H1 (cell line): Measurements from ENCODE around the gene PREX1. TPM values are rescaled to one million over a fixed set of nuclear protein-coding genes. Genes with fewer than 3 reads are reported as not detected.

Experiments used
- CTCF ChIA-PET: fragments of 300-600 bp; sonication (Branson Sonifier 250); formaldehyde crosslinking; loops from one replicate; lab custom pipeline; 2021; ENCODE audit not compliant: partially characterized antibody; lab: Charles Lee
- POLR2A ChIA-PET: fragments of 300-600 bp; sonication (Branson Sonifier 250); formaldehyde crosslinking; loops from one replicate; lab custom pipeline; 2021; ENCODE audit warnings: inconsistent platforms; ENCODE audit not compliant: partially characterized antibody; lab: Charles Lee
- DNase-seq, 2 experiments: peaks; one replicate each; pipeline versions ENCODE4 v3.0.0 to v3.0.0-alpha.2; 2010 to 2022; ENCODE audit warnings: low spot score in 2 of 2, low read depth in 1 of 2, mixed read lengths in 1 of 2
- FAIRE-seq: peaks from 2 replicates; lab custom pipeline; 2011; peaks lifted over from hg19 to GRCh38; lab: Jason Lieb, UNC
- H2AFZ ChIP-seq: 2 replicates; pipeline ENCODE4 v1.8.1; 2012; ENCODE audit warnings: low read length, inconsistent platforms
- H2AK5ac ChIP-seq: 2 replicates; pipeline ENCODE4 v1.6.1; 2013; ENCODE audit warnings: low read depth, low read length
- H2BK120ac ChIP-seq: replicated peaks from 2 replicates; pipeline ENCODE3; 2013; ENCODE audit warnings: low read depth, low read length, inconsistent platforms
- H2BK12ac ChIP-seq: 2 replicates; pipeline ENCODE4 v1.6.1; 2013; ENCODE audit warnings: low read depth, low read length
- H2BK15ac ChIP-seq: 2 replicates; pipeline ENCODE4 v1.6.1; 2013; ENCODE audit warnings: low read length
- H2BK20ac ChIP-seq: 2 replicates; pipeline ENCODE4 v1.6.1; 2013; ENCODE audit warnings: low read length
- H2BK5ac ChIP-seq: 2 replicates; pipeline ENCODE4 v1.6.1; 2013; ENCODE audit warnings: low read depth, low read length
- H3K14ac ChIP-seq: 2 replicates; pipeline ENCODE4 v1.6.1; 2013; ENCODE audit warnings: inconsistent platforms; ENCODE audit not compliant: insufficient read length
- H3K18ac ChIP-seq: 2 replicates; pipeline ENCODE4 v1.6.1; 2013; ENCODE audit warnings: low read length; ENCODE audit errors: extremely low read depth
- H3K23ac ChIP-seq: 2 replicates; pipeline ENCODE4 v1.6.1; 2013; ENCODE audit warnings: inconsistent platforms; ENCODE audit not compliant: insufficient read length
- H3K23me2 ChIP-seq: 2 replicates; pipeline ENCODE4 v1.6.1; 2013; ENCODE audit warnings: low read depth, low read length
- H3K27ac ChIP-seq: 2 replicates; pipeline ENCODE4 v1.6.1; 2011; ENCODE audit warnings: low read depth, low read length, inconsistent platforms
- H3K27me3 ChIP-seq, 4 experiments: replicated peaks in 1 of 4; 1 replicate in 1 of 4; 2 replicates in 3 of 4; pipeline versions ENCODE4 v1.6.1 to v1.8.1; 2011 to 2013; ENCODE audit warnings: low read length in 3 of 4, mild to moderate bottlenecking in 3 of 4, inconsistent platforms in 2 of 4, mixed read lengths in 2 of 4, moderate library complexity in 1 of 4; ENCODE audit not compliant: control insufficient read depth in 3 of 4, insufficient read depth in 3 of 4; ENCODE audit errors: extremely low read depth in 1 of 4
- H3K36me3 ChIP-seq, 4 experiments: 2 replicates each; pipeline versions ENCODE4 v1.6.1 to v1.8.1; 2011 to 2013; ENCODE audit warnings: mild to moderate bottlenecking in 4 of 4, low read length in 3 of 4, moderate library complexity in 2 of 4, control low read depth in 1 of 4, inconsistent platforms in 1 of 4; ENCODE audit not compliant: insufficient read depth in 4 of 4, control insufficient read depth in 2 of 4
- H3K4ac ChIP-seq: replicated peaks from 2 replicates; pipeline ENCODE3; 2013; ENCODE audit warnings: low read length, low read depth, mixed read lengths, inconsistent platforms; ENCODE audit not compliant: insufficient read length
- H3K4me1 ChIP-seq, 4 experiments: replicated peaks in 1 of 4; 1 replicate in 1 of 4; 2 replicates in 3 of 4; pipeline versions ENCODE4 v1.6.1 to v1.8.1; 2011 to 2013; ENCODE audit warnings: low read length in 3 of 4, inconsistent platforms in 2 of 4, mixed read lengths in 1 of 4; ENCODE audit not compliant: insufficient read depth in 4 of 4, control insufficient read depth in 3 of 4
- H3K4me2 ChIP-seq, 2 experiments: 2 replicates each; pipeline versions ENCODE4 v1.6.1 to v1.8.1; 2011 to 2013; ENCODE audit warnings: low read depth in 2 of 2, low read length in 2 of 2, control low read depth in 1 of 2, inconsistent platforms in 1 of 2, mild to moderate bottlenecking in 1 of 2; ENCODE audit not compliant: insufficient read depth in 1 of 2
- H3K4me3 ChIP-seq, 4 experiments: fragments of 200-600, 300-600 bp in 1 of 4; sonication (generic), shearing (Covaris generic), sonication (Bioruptor Twin) in 1 of 4; 2 replicates each; pipeline versions ENCODE4 v1.5.1 to v1.8.1; 2011 to 2016; ENCODE audit warnings: low read length in 4 of 4, low read depth in 3 of 4, control low read depth in 2 of 4, inconsistent platforms in 2 of 4, mild to moderate bottlenecking in 2 of 4, mixed read lengths in 1 of 4, moderate library complexity in 1 of 4; ENCODE audit not compliant: insufficient read depth in 2 of 4; ENCODE audit errors: extremely low read depth in 1 of 4
- H3K56ac ChIP-seq: replicated peaks from 2 replicates; pipeline ENCODE3; 2013; ENCODE audit warnings: low read depth, mild to moderate bottlenecking, mixed read lengths, low read length, inconsistent platforms; ENCODE audit not compliant: insufficient read length
- H3K79me1 ChIP-seq: 2 replicates; pipeline ENCODE4 v1.6.1; 2013; ENCODE audit warnings: low read depth, low read length, control low read depth
- H3K79me2 ChIP-seq, 2 experiments: 2 replicates each; pipeline versions ENCODE4 v1.6.1 to v1.8.1; 2012 to 2013; ENCODE audit warnings: low read length in 2 of 2, mild to moderate bottlenecking in 2 of 2, inconsistent platforms in 1 of 2; ENCODE audit not compliant: insufficient read depth in 2 of 2, control insufficient read depth in 1 of 2
- H3K9ac ChIP-seq, 4 experiments: replicated peaks in 1 of 4; 1 replicate in 1 of 4; 2 replicates in 3 of 4; pipeline versions ENCODE4 v1.6.1 to v1.8.1; 2011 to 2013; ENCODE audit warnings: low read depth in 3 of 4, low read length in 3 of 4, control low read depth in 2 of 4, mild to moderate bottlenecking in 2 of 4, moderate library complexity in 2 of 4, inconsistent platforms in 1 of 4; ENCODE audit errors: extremely low read depth in 1 of 4
- H3K9me3 ChIP-seq, 2 experiments: 2 replicates each; pipeline versions ENCODE4 v1.6.1 to v1.8.1; 2012 to 2013; ENCODE audit warnings: mild to moderate bottlenecking in 2 of 2, moderate library complexity in 2 of 2, control low read depth in 1 of 2, inconsistent platforms in 1 of 2, low read depth in 1 of 2, low read length in 1 of 2, mixed read lengths in 1 of 2; ENCODE audit not compliant: insufficient read depth in 2 of 2
- H4K20me1 ChIP-seq, 2 experiments: replicated peaks in 1 of 2; 2 replicates each; pipeline versions ENCODE3 to v1.8.1; 2011 to 2013; ENCODE audit warnings: inconsistent platforms in 2 of 2, low read length in 2 of 2, mild to moderate bottlenecking in 1 of 2; ENCODE audit not compliant: insufficient read depth in 2 of 2, control insufficient read depth in 1 of 2
- H4K5ac ChIP-seq: 2 replicates; pipeline ENCODE4 v1.6.1; 2013; ENCODE audit warnings: low read length, low read depth, mixed read lengths, inconsistent platforms; ENCODE audit not compliant: insufficient read length
- H4K8ac ChIP-seq: 2 replicates; pipeline ENCODE4 v1.8.0; 2013; ENCODE audit warnings: mild to moderate bottlenecking, moderate library complexity, low read length, inconsistent platforms; ENCODE audit not compliant: insufficient read depth; ENCODE audit errors: extremely low read depth
- H4K91ac ChIP-seq: replicated peaks from 2 replicates; pipeline ENCODE3; 2013; ENCODE audit warnings: low read length, mixed read lengths, inconsistent platforms; ENCODE audit not compliant: insufficient read length
- SIN3A ChIP-seq, 2 experiments: IDR thresholded peaks in 1 of 2; conservative IDR thresholded peaks in 1 of 2; 2 replicates each; pipeline ENCODE4 v1.6.1; 2011 to 2012; ENCODE audit warnings: low read length in 2 of 2, improper control_type of control experiment in 1 of 2, low read depth in 1 of 2, mild to moderate bottlenecking in 1 of 2
- WGBS, 2 experiments: shearing (Covaris generic) in 1 of 2; methylation state at CpG; one replicate each; pipeline versions ENCODE4 v1.1.6 to v1.1.7; 2013 to 2015; ENCODE audit warnings: low lambda C conversion rate in 2 of 2, mixed read lengths in 2 of 2, inconsistent platforms in 1 of 2, low coverage in 1 of 2, missing lambda C conversion rate in 1 of 2; ENCODE audit not compliant: insufficient replicate concordance in 2 of 2, insufficient coverage in 1 of 2, insufficient read length in 1 of 2; ENCODE audit errors: extremely low coverage in 1 of 2, missing lambda C conversion rate in 1 of 2; 5-methylcytosine and 5-hydroxymethylcytosine counted together
- polyA plus RNA-seq, 7 experiments: library from polyadenylated mRNA; depleted of rRNA in 3 of 7; stranded (reverse) in 5 of 7; unstranded in 2 of 7; fragments of >200 nt in 5 of 7; fragments of 200-250 nt in 2 of 7; gene quantifications; 1 replicate in 5 of 7; 2 replicates in 1 of 7; 4 replicates in 1 of 7; pipeline versions ENCODE4 v1.2.1 to v1.2.3, GENCODE V29; 2011 to 2013; ENCODE audit warnings: missing spikeins in 2 of 7, mixed read lengths in 2 of 7
- total RNA-seq: library from RNA; stranded (reverse); fragmentation: NEBNext Ultra II Directional; extraction: Animal tissue kit (Norgen Biotek cat#: 25700); gene quantifications from 2 replicates; pipeline ENCODE4 v1.2.1, GENCODE V29; 2021

Gene PREX1
- total and polyA plus RNA-seq, 2 of the 8 experiments (the other 6 are each of a cell fraction or from before 2014, with no cell fraction given): 10.7 to 12.8 TPM

DNA sequence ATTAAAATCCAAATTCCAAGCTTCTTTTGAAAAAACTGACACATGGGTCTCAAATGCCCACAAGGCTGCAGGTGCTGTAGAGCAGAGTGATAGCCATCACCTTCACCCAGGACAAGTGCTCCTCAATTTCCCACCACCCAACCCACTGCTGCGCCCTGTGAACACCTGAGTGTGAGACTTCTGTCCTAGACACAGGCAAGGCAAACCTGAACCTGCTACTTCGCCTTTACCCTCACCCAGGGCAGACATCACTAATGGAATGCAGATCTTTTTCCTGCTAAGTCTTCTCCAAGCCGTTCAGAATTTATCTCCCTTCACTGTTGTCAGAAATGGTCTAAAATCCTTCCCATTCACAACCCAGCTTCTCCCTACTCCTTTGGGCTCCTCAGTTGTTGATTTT lies 65.9 kb downstream of the PREX1 start:
- Histone ChIP-seq H2BK20ac (no peak overlapping the region), H2AK5ac (no peak overlapping the region), H3K9me3 (peaks cover 8% of the 10 kb centered on the region in 2 experiments), H2AFZ (no peak overlapping the region), H4K8ac (no peak overlapping the region), H3K18ac (no peak overlapping the region), H3K79me1 (peaks cover 2% of the 10 kb centered on the region; the same call in 1 of the 2 replicates), H3K4me2 (no peak overlapping the region), H2BK15ac (peak overlapping the region; percentile 63; the same call in 1 of the 2 replicates), H4K20me1 (no peaks in the 10 kb centered on the region), H3K56ac (no peak overlapping the region), H4K5ac (no peak overlapping the region), H3K14ac (no peak overlapping the region), H4K91ac (peak overlapping the region; percentile 30), H3K23ac (no peak overlapping the region), H3K4me3 (no peak overlapping the region), H3K23me2 (no peaks in the 10 kb centered on the region), H3K4ac (no peak overlapping the region), H2BK120ac (no peak overlapping the region), H3K79me2 (no peaks in the 10 kb centered on the region), H3K27ac (no peak overlapping the region), H3K36me3 (no peaks in the 10 kb centered on the region; a peak in 1 of 8 replicates), H3K9ac (no peak overlapping the region), H2BK12ac (0 out of 2 replicates have a peak overlapping the region, but pooled peaks have one; percentile 12), H2BK5ac (no peak overlapping the region), H3K27me3 (no peaks in the 10 kb centered on the region), H3K4me1 (peaks cover 0 to 10% (median 2%) of the 10 kb centered on the region in 4 experiments; a peak in 2 of 7 replicates)
- DNase-seq: no peak
- TF ChIP-seq SIN3A (conservative IDR thresholded peaks at IDR 0.05 in 1 of 2, IDR thresholded peaks at IDR 0.05 in 1 of 2; ENCODE audit: low read depth in 1 of 2, low read length in 2 of 2): no peak
- POLR2A ChIA-PET: interaction anchor here (2.4 kb wide), 1 partner anchor 10 kb away, joined by 10 read pairs; no protein-coding TSS in a partner anchor
- WGBS, 2 experiments: 88% methylated on average over 3 of the region's 3 CpGs; no CpG with 5 or more reads in 1 of the 2 experiments
- CTCF ChIA-PET: interaction anchor here (1.3 kb wide), 1 partner anchor 9 kb away, joined by 8 read pairs; no protein-coding TSS in a partner anchor
- FAIRE-seq: no peak
